Heart right ventricle (tissue), 16 donors: Measurements from ENCODE around the gene CEBPA. TPM values are rescaled to one million over a fixed set of nuclear protein-coding genes. Genes with fewer than 3 reads are reported as not detected.
"Not testable (repeated sequence)": the region's sequence is repeated elsewhere in the genome, so short reads cannot be mapped to it uniquely, and the experiment has no call there.

Experiments used
- ATAC-seq, 8 donors: fragments of 200-7000 bp; cut with Tn5 transposase; one replicate each; pipeline ENCODE4 v1.9.1; 2020; ENCODE audit warnings: mild to moderate bottlenecking in 8 of 8, moderate library complexity in 8 of 8, moderate number of reproducible peaks in 1 of 8
- DNase-seq, 2 donors: peaks; one replicate each; pipeline ENCODE4 v3.0.0-alpha.2; 2020
- H3K27ac ChIP-seq, 10 donors: fragments of 200-600 bp; sonication (generic) in 2 of 10; one replicate each; pipeline versions ENCODE4 v1.5.0 to v1.8.0; 2020 to 2022; ENCODE audit warnings: mild to moderate bottlenecking in 3 of 10
- H3K27me3 ChIP-seq, 7 donors: fragments of 200-600 bp; one replicate each; pipeline ENCODE4 v1.8.0; 2021 to 2022; ENCODE audit warnings: mild to moderate bottlenecking in 2 of 7
- H3K36me3 ChIP-seq, 9 donors: fragments of 200-600 bp; sonication (generic) in 1 of 9; one replicate each; pipeline versions ENCODE4 v1.5.0 to v1.8.0; 2020 to 2022; ENCODE audit warnings: mild to moderate bottlenecking in 2 of 9
- H3K4me1 ChIP-seq, 9 donors: fragments of 200-600 bp; sonication (generic) in 1 of 9; one replicate each; pipeline versions ENCODE4 v1.5.0 to v1.8.0; 2020 to 2022; ENCODE audit warnings: mild to moderate bottlenecking in 4 of 9
- H3K4me3 ChIP-seq, 10 donors: fragments of 200-600 bp; sonication (generic) in 2 of 10; one replicate each; pipeline versions ENCODE4 v1.5.0 to v1.8.0; 2020 to 2022; ENCODE audit warnings: mild to moderate bottlenecking in 7 of 10, moderate library complexity in 2 of 10
- H3K9me3 ChIP-seq, 11 donors: fragments of 200-600 bp in 10 of 11; sonication (generic) in 2 of 11; one replicate each; pipeline versions ENCODE4 v1.5.0 to v1.8.0; 2013 to 2022; ENCODE audit warnings: mild to moderate bottlenecking in 2 of 11, control low read depth in 1 of 11, moderate library complexity in 1 of 11
- CTCF ChIP-seq, 9 donors: fragments of 200-600 bp; sonication (generic) in 2 of 9; IDR thresholded peaks; one replicate each; pipeline versions ENCODE4 v1.5.0 to v1.8.0; 2021 to 2022; ENCODE audit warnings: antibody characterized with exemption in 9 of 9, mild to moderate bottlenecking in 5 of 9, moderate library complexity in 1 of 9
- WGBS, 2 donors: extraction: QIAGEN DNeasy Blood & Tissue Kit; methylation state at CpG; one replicate each; pipeline ENCODE4 v1.1.7; 2013; ENCODE audit warnings: inconsistent platforms in 1 of 2; 5-methylcytosine and 5-hydroxymethylcytosine counted together
- intact Hi-C, 10 donors: fragments of 100-400 bp; cut with DNase I; formaldehyde crosslinking; loops; one replicate each; pipeline versions ENCODE4 v1.11.1 to v1.14.2; 2022
- polyA plus RNA-seq, 2 donors: library from polyadenylated mRNA; stranded (reverse); fragments of 200-250 nt; gene quantifications; one replicate each; pipeline ENCODE4 v1.2.3, GENCODE V29; 2013
- total RNA-seq, 10 donors: library from RNA; stranded (reverse); fragmentation: NEBNext Ultra II Directional in 3 of 10; extraction: Animal tissue kit (Norgen Biotek cat#: 25700) in 3 of 10; gene quantifications; one replicate each; pipeline versions ENCODE4 v1.2.1 to v1.2.4, GENCODE V29; 2021 to 2023
- donor health status: Arrhythmogenic right ventricular cardiomyopathy.
- donor health status: ischemic (EF 13 %, LVEDD 7.1; RV severe dilation, severe dysfunction).
- donor health status: healthy with polysubstance abuse.
- donor health status: DM: no; HTN: yes; CAD: no.
- donor health status: DM: no; HTN: no; CAD: no.
- donor health status: ischemic (EF 25% LVEDD 6.9; RV normal size, moderate dysfunction).
- donor health status: ischemic (EF 25% LVEDD 5.7; RV mildly dilated, moderate dysfunction).
- donor health status: healthy.
- donor health status: DM: yes; HTN: yes; CAD: no.
- donor health status: Ischemic cardiomyopathy.
- donor health status: ischemic (EF 35%, LVEDD 5.7; RV mildly dilated, moderate dysfunction).
- donor health status: nonischemic (EF 11% LVEDD 7.7; RV severe dilation, severe dysfunction).
- donor health status: DM: yes; HTN: yes; CAD: no.
- donor health status: PGD.
- donor health status: ischemic (EF 29% LVEDD 5.4; RV normal size, mild dysfunction).
- donor health status: nonischemic (EF 23%, LVEDD 6.1; RV moderate dilation, normal function).

Gene CEBPA
- total and polyA plus RNA-seq, 12 donors, result 0.71 to 7.7 (median 3.5) TPM

GRCh38 chr19:33325920-33326319, 23.6 kb upstream of the CEBPA start:
- TF ChIP-seq CTCF (IDR thresholded peaks at IDR 0.05), result no peak
- peaks cover 0 to 33% (median 10%) of the 10 kb centered on the region in 11 donors for H3K9me3 ChIP-seq
- no peaks in the 10 kb centered on the region for H3K36me3 ChIP-seq
- ATAC-seq (peak in 2 of 8 donors; percentile 51 to 75), DNase-seq (no peak)
- no peak overlapping the region for H3K4me3 ChIP-seq
- no peak overlapping the region for H3K27ac ChIP-seq
- peaks cover 0 to 13% (median 7%) of the 10 kb centered on the region in 7 donors for H3K27me3 ChIP-seq
- peaks cover 0 to 17% (median 0%) of the 10 kb centered on the region in 9 donors for H3K4me1 ChIP-seq
- 51 to 56% methylated on average over 5 of the region's 5 CpGs for WGBS, 2 donors
- intact Hi-C loops, result no loop called here

DNA sequence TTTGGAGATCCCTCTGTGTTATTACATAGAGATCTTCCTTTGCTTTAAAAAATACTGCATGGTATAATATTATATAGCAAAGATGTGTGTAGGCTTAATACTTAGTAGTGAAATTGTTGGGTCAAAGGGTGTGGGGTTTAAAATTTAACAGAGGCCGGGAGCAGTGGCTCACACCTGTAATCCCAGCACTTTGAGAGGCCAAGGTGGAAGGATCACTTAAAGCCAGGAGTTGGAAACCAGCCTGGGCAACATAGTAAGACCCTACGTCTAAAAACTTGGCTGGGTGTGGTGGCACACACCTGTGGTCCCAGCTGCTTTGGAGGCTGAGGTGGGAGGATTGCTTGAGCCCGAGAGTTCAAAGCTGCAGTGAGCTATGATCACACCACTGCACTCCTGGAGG, 22.3 kb upstream of the CEBPA start:
- ATAC-seq (no peak), DNase-seq (no peak)
- no peaks in the 10 kb centered on the region for H3K36me3 ChIP-seq
- WGBS, 2 donors, result 82 to 85% methylated on average over 3 of the region's 3 CpGs
- peaks cover 0 to 12% (median 5%) of the 10 kb centered on the region in 7 donors for H3K27me3 ChIP-seq
- H3K9me3 ChIP-seq, result peaks cover 0 to 44% (median 10%) of the 10 kb centered on the region in 11 donors
- no peak for TF ChIP-seq CTCF (IDR thresholded peaks at IDR 0.05)
- H3K4me3 ChIP-seq, result no peak overlapping the region
- H3K4me1 ChIP-seq, result peaks cover 0 to 4% (median 0%) of the 10 kb centered on the region in 9 donors
- intact Hi-C loops, result no loop called here
- no peak overlapping the region for H3K27ac ChIP-seq

- Histone ChIP-seq H3K27me3 (peaks cover 0 to 1% (median 0%) of the 10 kb centered on the region in 7 donors), H3K27ac (no peak overlapping the region), H3K4me1 (no peaks in the 10 kb centered on the region), H3K4me3 (no peak overlapping the region), H3K36me3 (no peaks in the 10 kb centered on the region), H3K9me3 (peaks cover 0 to 44% (median 10%) of the 10 kb centered on the region in 11 donors)
- intact Hi-C loops, result no loop called here
- ATAC-seq, result no peak
- WGBS, 2 donors, result 80 to 81% methylated on average over 6 of the region's 6 CpGs
- no peak for DNase-seq
- no peak for TF ChIP-seq CTCF (IDR thresholded peaks at IDR 0.05)
Observed at GRCh38 chr19:33323093-33323820, 20.9 kb upstream of the CEBPA start.

GRCh38 chr19:33320636-33321035, 18.3 kb upstream of the CEBPA start:
- Histone ChIP-seq H3K9me3 (peaks cover 0 to 34% (median under 1%) of the 10 kb centered on the region in 11 donors), H3K36me3 (no peaks in the 10 kb centered on the region), H3K27ac (no peak overlapping the region), H3K4me3 (no peak overlapping the region), H3K27me3 (peaks cover 0 to 6% (median 2%) of the 10 kb centered on the region in 7 donors), H3K4me1 (no peaks in the 10 kb centered on the region)
- no peak for TF ChIP-seq CTCF (IDR thresholded peaks at IDR 0.05)
- ATAC-seq (no peak), DNase-seq (no peak)
- intact Hi-C loops, result no loop called here
- 93 to 95% methylated on average over 1 of the region's 1 CpG for WGBS, 2 donors

DNA sequence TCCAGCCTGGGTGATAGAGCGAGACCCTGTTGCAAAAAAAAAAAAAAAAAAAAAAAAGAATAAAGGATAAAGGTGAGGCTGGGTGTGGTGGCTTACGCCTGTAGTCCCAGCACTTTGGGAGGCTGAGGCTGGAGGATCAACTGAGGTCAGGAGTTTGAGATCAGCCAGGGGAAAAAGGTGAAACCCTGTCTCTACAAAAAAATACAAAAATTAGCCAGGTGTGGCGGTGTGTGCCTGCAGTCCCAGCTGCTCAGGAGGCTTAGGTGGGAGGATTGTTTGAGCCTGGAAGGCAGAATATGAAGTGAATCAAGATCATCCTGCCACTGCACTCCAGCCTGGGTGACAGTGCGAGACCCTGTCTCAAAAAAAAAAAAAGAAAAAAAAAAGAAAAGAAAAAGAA, 15.7 kb upstream of the CEBPA start:
- H3K27ac ChIP-seq, H3K4me1 ChIP-seq, ATAC-seq, H3K36me3 ChIP-seq, DNase-seq, H3K4me3 ChIP-seq: not testable (repeated sequence)
- intact Hi-C loops, result loop anchor here in 1 of 10 donors (5.0 kb wide), 1 partner anchor 44 kb away; no protein-coding TSS in a partner anchor
- peaks cover 0 to 18% (median 6%) of the 10 kb centered on the region in 7 donors for H3K27me3 ChIP-seq
- H3K9me3 ChIP-seq, result peaks cover 0 to 24% (median 0%) of the 10 kb centered on the region in 11 donors
- 92 to 97% methylated on average over 4 of the region's 4 CpGs for whole genome bisulfite sequencing, 2 donors
